IMR-90 (cell line): ENCODE data around the gene RCE1. TPM values are rescaled to one million over a fixed set of nuclear protein-coding genes. Genes with fewer than 3 reads are reported as not detected.

ENCODE experiments used
- ATAC-seq: fragments of 200-7000 bp; cut with Tn5 transposase; 2 replicates; pipeline ENCODE4 v1.9.1; 2020; ENCODE audit warnings: low read depth, mild to moderate bottlenecking, moderate library complexity
- BruUV-seq: library from RNA; stranded (reverse); fragments of 400-500 nt; replicated peaks from 2 replicates; lab custom pipeline; 2021; lab: Mats Ljungman, UMichigan
- CTCF ChIA-PET: fragments of 300-600 bp; formaldehyde crosslinking; extraction: SDS; loops from one replicate; lab custom pipeline; 2021; ENCODE audit warnings: antibody characterized with exemption; lab: Yijun Ruan, JAX
- POLR2A ChIA-PET: fragments of 300-600 bp; sonication (Branson Sonifier 250); formaldehyde crosslinking; loops from one replicate; lab custom pipeline; 2022; ENCODE audit warnings: antibody characterized with exemption; ENCODE audit not compliant: unreplicated experiment; lab: Charles Lee
- DNase-seq: peaks from one replicate; pipeline ENCODE4 v3.0.0; 2013
- H2AFZ ChIP-seq: replicated peaks from 2 replicates; pipeline ENCODE3; 2013; ENCODE audit warnings: low read length, mild to moderate bottlenecking; ENCODE audit not compliant: poor library complexity
- H2AK5ac ChIP-seq: 2 replicates; pipeline ENCODE4 v1.6.1; 2013; ENCODE audit warnings: low read depth, low read length, inconsistent platforms
- H2AK9ac ChIP-seq: replicated peaks from 2 replicates; pipeline ENCODE3; 2013; ENCODE audit warnings: mild to moderate bottlenecking, low read depth, low read length, moderate library complexity; ENCODE audit not compliant: poor library complexity
- H2BK120ac ChIP-seq: 2 replicates; pipeline ENCODE4 v1.6.1; 2013; ENCODE audit warnings: low read depth, low read length, inconsistent platforms
- H2BK15ac ChIP-seq: 3 replicates; pipeline ENCODE4 v1.6.1; 2013; ENCODE audit warnings: low read depth, low read length, inconsistent platforms
- H2BK20ac ChIP-seq: 2 replicates; pipeline ENCODE4 v1.6.1; 2013; ENCODE audit warnings: low read depth, mild to moderate bottlenecking, inconsistent platforms, low read length, moderate library complexity
- H2BK5ac ChIP-seq: 2 replicates; pipeline ENCODE4 v1.6.1; 2013; ENCODE audit warnings: mild to moderate bottlenecking, low read depth, low read length, inconsistent platforms; ENCODE audit not compliant: poor library complexity, severe bottlenecking
- H3K14ac ChIP-seq: replicated peaks from 2 replicates; pipeline ENCODE4 v1.6.1; 2013; ENCODE audit warnings: low read depth, low read length, inconsistent platforms
- H3K18ac ChIP-seq: 2 replicates; pipeline ENCODE4 v1.6.1; 2013; ENCODE audit warnings: low read depth, low read length, control low read depth
- H3K23ac ChIP-seq: 2 replicates; pipeline ENCODE4 v1.6.1; 2013; ENCODE audit warnings: low read depth, low read length, inconsistent platforms
- H3K27ac ChIP-seq: 2 replicates; pipeline ENCODE4 v1.5.1; 2013; ENCODE audit warnings: mild to moderate bottlenecking, control low read depth, low read length; ENCODE audit not compliant: insufficient read depth
- H3K27me3 ChIP-seq: 2 replicates; pipeline ENCODE4 v1.6.1; 2013; ENCODE audit warnings: low read length; ENCODE audit not compliant: control insufficient read depth, insufficient read depth
- H3K36me3 ChIP-seq: 2 replicates; pipeline ENCODE4 v1.6.1; 2013; ENCODE audit warnings: low read length, mixed read lengths; ENCODE audit not compliant: control insufficient read depth, insufficient read depth
- H3K4ac ChIP-seq: 2 replicates; pipeline ENCODE4 v1.6.1; 2013; ENCODE audit warnings: low read depth, low read length, inconsistent platforms
- H3K4me1 ChIP-seq: 2 replicates; pipeline ENCODE4 v1.6.1; 2013; ENCODE audit warnings: low read length, mixed read lengths; ENCODE audit not compliant: control insufficient read depth, insufficient read depth
- H3K4me2 ChIP-seq: 2 replicates; pipeline ENCODE4 v1.6.1; 2013; ENCODE audit warnings: low read depth, mild to moderate bottlenecking, control low read depth, low read length, moderate library complexity
- H3K4me3 ChIP-seq: 2 replicates; pipeline ENCODE4 v1.5.1; 2013; ENCODE audit warnings: low read depth, mild to moderate bottlenecking, control low read depth, low read length, moderate library complexity; ENCODE audit not compliant: insufficient read depth
- H3K56ac ChIP-seq: 2 replicates; pipeline ENCODE4 v1.6.1; 2013; ENCODE audit warnings: low read length, inconsistent platforms; ENCODE audit not compliant: insufficient read depth; ENCODE audit errors: extremely low read depth
- H3K79me1 ChIP-seq, 2 experiments: 2 replicates each; pipeline ENCODE4 v1.6.1; 2013; ENCODE audit warnings: low read length in 2 of 2, inconsistent platforms in 1 of 2, low read depth in 1 of 2
- H3K9ac ChIP-seq: 2 replicates; pipeline ENCODE4 v1.6.1; 2013; ENCODE audit warnings: low read depth, low read length, control low read depth
- H3K9me1 ChIP-seq: 2 replicates; pipeline ENCODE4 v1.6.1; 2013; ENCODE audit warnings: low read length, inconsistent platforms; ENCODE audit not compliant: insufficient read depth
- H3K9me3 ChIP-seq: 2 replicates; pipeline ENCODE4 v1.6.1; 2013; ENCODE audit warnings: low read length; ENCODE audit not compliant: control insufficient read depth, insufficient read depth
- H4K20me1 ChIP-seq: 2 replicates; pipeline ENCODE4 v1.6.1; 2013; ENCODE audit warnings: low read length, inconsistent platforms; ENCODE audit not compliant: insufficient read depth
- H4K5ac ChIP-seq: 2 replicates; pipeline ENCODE4 v1.6.1; 2013; ENCODE audit warnings: mild to moderate bottlenecking, low read depth, low read length, control low read depth
- H4K8ac ChIP-seq, 2 experiments: 2 replicates each; pipeline ENCODE4 v1.6.1; 2013; ENCODE audit warnings: low read depth in 2 of 2, low read length in 2 of 2, control low read depth in 1 of 2, inconsistent platforms in 1 of 2
- H4K91ac ChIP-seq: 2 replicates; pipeline ENCODE4 v1.6.1; 2013; ENCODE audit warnings: low read depth, low read length, inconsistent platforms; ENCODE audit not compliant: insufficient read depth
- CEBPB ChIP-seq: IDR thresholded peaks from 2 replicates; pipeline ENCODE4 v1.6.1; 2012; ENCODE audit warnings: low read depth, low read length, improper control_type of control experiment
- MAFK ChIP-seq: IDR thresholded peaks from 2 replicates; pipeline ENCODE4 v1.6.1; 2012; ENCODE audit warnings: low read depth, low read length, improper control_type of control experiment
- MAZ ChIP-seq: IDR thresholded peaks from 2 replicates; pipeline ENCODE4 v1.6.1; 2012; ENCODE audit warnings: low read depth, mild to moderate bottlenecking, low read length, improper control_type of control experiment, moderate library complexity, borderline replicate concordance
- POLR2A ChIP-seq: IDR thresholded peaks from 2 replicates; pipeline ENCODE4 v1.6.1; 2012; ENCODE audit warnings: mild to moderate bottlenecking, low read depth, low read length
- RAD21 ChIP-seq: IDR thresholded peaks from 2 replicates; pipeline ENCODE4 v1.6.1; 2012; ENCODE audit warnings: low read length, improper control_type of control experiment
- RCOR1 ChIP-seq: IDR thresholded peaks from 2 replicates; pipeline ENCODE4 v1.6.1; 2012; ENCODE audit warnings: mild to moderate bottlenecking, low read length, improper control_type of control experiment; ENCODE audit not compliant: insufficient replicate concordance
- SMC3 ChIP-seq: fragments of 150-350 bp; IDR thresholded peaks from 2 replicates; pipeline ENCODE4 v1.6.1; 2016; ENCODE audit warnings: low read depth, mild to moderate bottlenecking, antibody characterized with exemption, low read length, moderate library complexity
- WGBS, 2 experiments: methylation state at CpG; one replicate each; pipeline versions ENCODE4 v1.1.5 to v1.1.7; 2013; ENCODE audit warnings: missing lambda C conversion rate in 2 of 2; ENCODE audit not compliant: insufficient read length in 1 of 2; ENCODE audit errors: extremely low coverage in 2 of 2; 5-methylcytosine and 5-hydroxymethylcytosine counted together
- dilution Hi-C: fragments of 300-500 bp; cut with HindIII; formaldehyde crosslinking; loops from one replicate; pipeline ENCODE4 v1.14.3; 2018; ENCODE audit warnings: low sequenced_read_pairs; ENCODE audit not compliant: unreplicated experiment
- in situ Hi-C: fragments of 300-500 bp; cut with MboI; formaldehyde crosslinking; loops from 3 replicates; pipeline ENCODE4 v1.14.3; 2019; ENCODE audit warnings: low sequenced_read_pairs, inconsistent platforms, mixed read lengths
- intact Hi-C: fragments of 100-400 bp; cut with micrococcal nuclease; formaldehyde crosslinking; loops from 2 replicates; pipeline ENCODE4 v1.10.0; 2022
- polyA plus RNA-seq, 3 experiments: library from polyadenylated mRNA; depleted of rRNA; stranded (reverse); fragments of >200 nt; gene quantifications; 2 replicates each; pipeline ENCODE4 v1.2.3, GENCODE V29; 2012; ENCODE audit warnings: low replicate concordance in 1 of 3
- total RNA-seq: library from RNA; depleted of rRNA; stranded (reverse); fragments of >200 nt; gene quantifications from 2 replicates; pipeline ENCODE4 v1.2.3, GENCODE V29; 2012

RCE1 gene
- total and polyA plus RNA-seq, 2 of the 4 experiments (the other 2 are of a cell fraction): 6.6 to 19.4 TPM

GRCh38 chr11:66889960-66890359 lies 46.7 kb downstream of the RCE1 start:
- Histone ChIP-seq H4K5ac (peak overlapping the region; percentile 22; the same call in 1 of the 2 replicates), H3K9ac (no peak overlapping the region), H4K8ac (peak overlapping the region in 1 of 2 experiments; percentile 53; a peak in 1 of 4 replicates), H3K14ac (no peak overlapping the region), H3K27ac (no peak overlapping the region), H4K20me1 (no peaks in the 10 kb centered on the region), H3K4ac (no peak overlapping the region), H3K4me1 (peaks cover 16% of the 10 kb centered on the region), H3K23ac (no peak overlapping the region; the same call in 1 of the 2 replicates), H3K56ac (no peak overlapping the region), H3K36me3 (peaks cover 2% of the 10 kb centered on the region; the same call in 1 of the 2 replicates), H3K18ac (peak overlapping the region; percentile 34; the same call in 1 of the 2 replicates), H2BK20ac (peak overlapping the region; percentile 43; the same call in 1 of the 2 replicates), H3K4me3 (no peak overlapping the region), H3K4me2 (no peak overlapping the region; the same call in 1 of the 2 replicates), H4K91ac (peak overlapping the region; percentile 48; the same call in 1 of the 2 replicates), H2AK5ac (peak overlapping the region; percentile 37; the same call in 1 of the 2 replicates), H2BK120ac (no peak overlapping the region), H2AK9ac (no peak overlapping the region), H3K79me1 (peaks cover 5 to 11% of the 10 kb centered on the region in 2 experiments; a peak in 2 of 4 replicates), H3K27me3 (no peaks in the 10 kb centered on the region), H3K9me3 (no peaks in the 10 kb centered on the region), H2AFZ (no peak overlapping the region), H2BK15ac (0 out of 3 replicates have a peak overlapping the region, but pooled peaks have one; percentile 8), H2BK5ac (no peak overlapping the region), H3K9me1 (peaks cover 9% of the 10 kb centered on the region)
- in situ Hi-C loops: no loop called here
- no peak for DNase-seq
- 58% methylated on average over 2 of the region's 8 CpGs; no CpG with 5 or more reads in 1 of the 2 experiments for WGBS, 2 experiments
- ChIA-PET POLR2A (no interaction called here), CTCF (interaction anchor here (0.8 kb wide), 1 partner anchor 17 kb away, joined by 3 read pairs; no protein-coding TSS in a partner anchor)
- TF ChIP-seq MAZ (no peak), MAFK (no peak), SMC3 (no peak), RCOR1 (no peak), CEBPB (no peak), POLR2A (no peak), RAD21 (no peak)
- BruUV-seq: no TSS peak
- intact Hi-C loops: no loop called here
- no peak for ATAC-seq
- dilution Hi-C loops: no loop called here
